Activated CD8-positive, alpha-beta memory T cell treated with anti-CD3 and anti-CD28 coated beads for 4 hours (primary cell): ENCODE data around the gene FAIM2.

Source experiments
- DNase-seq, 2 donors: peaks; one replicate each; pipeline ENCODE4 v3.0.0-alpha.2; 2020; ENCODE audit warnings: low read depth in 2 of 2

FAIM2 gene

DNA sequence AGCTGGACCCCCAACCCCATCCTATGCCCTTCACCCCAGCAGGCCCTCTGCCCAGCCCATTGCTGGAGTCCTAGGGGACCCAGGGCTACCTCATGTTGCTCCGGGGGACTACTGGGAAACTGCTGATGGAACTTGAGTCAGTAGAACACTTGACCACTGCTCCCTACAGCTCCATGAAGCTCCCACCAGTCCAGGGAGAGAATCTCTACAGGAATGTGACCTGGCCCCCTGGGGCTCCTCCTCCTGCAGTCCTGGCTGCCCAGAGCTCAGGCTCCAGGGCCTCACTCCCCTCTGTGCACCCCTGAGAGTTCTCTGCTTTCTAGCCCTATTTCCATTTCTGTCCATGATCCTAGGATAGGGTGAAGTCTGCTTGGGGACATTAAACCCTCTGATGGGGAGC lies 36.0 kb upstream of the FAIM2 start:
- no peak for DNase-seq

DNA sequence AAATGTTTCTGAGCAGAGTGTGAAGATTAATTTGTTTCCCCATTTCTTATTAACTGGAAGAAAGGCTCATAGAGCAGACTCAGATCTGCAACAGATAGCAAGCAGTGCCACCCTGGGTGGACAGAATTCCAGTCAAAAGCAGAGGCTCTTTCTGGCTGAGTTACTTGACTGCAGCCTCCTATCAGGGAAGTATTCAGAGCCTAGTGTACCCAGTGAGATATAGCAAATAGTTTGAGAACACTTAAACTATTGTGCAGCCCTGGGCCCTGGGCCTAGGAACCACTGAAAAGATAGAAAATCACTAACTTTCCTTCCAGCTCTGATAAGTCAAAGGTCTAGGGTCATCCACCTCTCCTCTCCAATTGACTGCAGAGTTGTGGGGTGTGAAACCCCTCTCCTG lies 35.6 kb upstream of the FAIM2 start:
- no peak for DNase-seq

DNA sequence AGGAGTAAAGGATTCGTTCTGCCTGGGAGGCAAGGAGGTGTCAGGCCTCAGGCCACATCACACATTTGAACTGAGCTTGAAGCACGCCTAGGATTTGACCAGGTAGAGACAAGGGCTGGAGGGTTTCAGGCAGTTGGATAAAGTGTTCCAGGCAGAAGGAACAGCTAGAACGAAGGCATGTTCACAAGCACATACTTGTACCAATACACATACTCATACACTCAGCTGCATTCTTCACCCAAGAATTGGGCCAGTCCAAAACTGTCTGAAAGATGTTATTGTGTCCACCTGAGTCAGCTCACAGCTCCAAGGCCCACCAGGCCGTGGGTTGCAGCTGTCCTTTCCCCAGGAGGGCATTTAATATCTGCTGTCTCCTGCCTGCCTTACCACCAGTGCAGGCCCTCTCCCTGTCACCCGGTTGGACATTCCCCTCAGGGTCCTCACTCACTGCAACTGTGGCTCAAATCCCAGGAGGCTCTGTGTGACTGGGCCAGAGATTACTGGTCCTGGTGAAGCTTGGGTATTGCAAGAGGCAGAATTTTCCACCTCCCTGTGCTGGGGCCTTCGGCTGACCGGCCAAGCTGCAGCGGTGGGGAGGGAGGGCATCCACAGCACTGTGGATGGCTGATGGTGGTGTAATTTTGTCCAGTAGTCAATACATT lies 34.1 kb upstream of the FAIM2 start:
- no peak for DNase-seq

DNA sequence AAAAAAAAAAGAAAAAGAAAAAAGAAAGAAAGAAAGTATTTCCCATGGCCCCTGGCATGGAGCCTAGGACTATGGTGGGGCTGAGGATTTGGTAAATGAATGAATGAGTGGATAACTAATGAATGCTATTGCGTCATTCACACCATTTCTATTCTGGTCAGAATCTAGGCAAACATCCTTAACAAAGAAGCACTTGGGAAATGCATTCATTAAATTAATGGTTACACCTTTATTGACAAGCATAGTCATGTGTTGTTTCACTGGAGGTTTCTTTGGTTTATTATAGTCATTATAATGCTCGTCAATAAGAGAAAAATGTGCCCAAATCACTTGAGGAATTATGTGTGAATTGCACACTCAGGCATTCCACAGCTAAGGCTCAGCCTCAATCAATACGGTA lies 33.2 kb upstream of the FAIM2 start:
- DNase-seq: no peak

DNA sequence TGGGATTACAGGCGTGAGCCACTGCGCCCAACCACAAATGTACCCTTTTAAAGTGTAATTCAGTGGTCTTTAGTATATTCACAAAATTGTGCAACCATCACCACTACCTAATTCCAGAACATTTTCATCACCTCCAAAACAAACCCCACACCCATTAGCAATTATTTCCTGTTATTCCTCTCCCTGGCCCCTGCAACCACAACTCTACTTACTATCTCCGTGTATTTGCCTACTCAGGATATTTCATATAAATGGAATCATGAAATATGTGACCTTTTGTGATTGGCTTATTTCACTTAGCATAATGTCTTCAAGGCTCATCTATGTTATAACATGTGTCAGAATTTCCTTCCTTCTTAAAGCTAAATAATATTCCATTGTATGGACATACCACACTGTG lies 30.8 kb upstream of the FAIM2 start:
- DNase-seq: no peak

DNA sequence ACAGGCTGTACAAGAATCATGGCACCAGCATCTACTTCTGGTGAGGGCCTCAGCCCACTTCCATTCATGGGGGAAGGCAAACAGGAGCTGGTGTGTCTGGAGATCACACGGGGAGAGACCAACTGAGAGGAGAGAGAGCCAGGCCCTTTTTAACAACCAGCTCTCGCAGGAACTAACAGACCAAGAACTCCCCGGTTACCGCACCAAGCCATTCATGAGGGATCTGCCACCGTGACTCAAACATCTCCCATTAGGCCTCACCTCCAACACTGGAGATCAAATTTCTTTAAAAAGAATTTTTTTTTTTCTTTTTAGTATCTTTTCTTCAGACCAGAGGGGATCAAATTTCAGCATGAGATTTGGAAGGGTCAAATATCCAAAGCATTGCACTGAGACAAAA lies 30.1 kb upstream of the FAIM2 start:
- DNase-seq: no peak

DNA sequence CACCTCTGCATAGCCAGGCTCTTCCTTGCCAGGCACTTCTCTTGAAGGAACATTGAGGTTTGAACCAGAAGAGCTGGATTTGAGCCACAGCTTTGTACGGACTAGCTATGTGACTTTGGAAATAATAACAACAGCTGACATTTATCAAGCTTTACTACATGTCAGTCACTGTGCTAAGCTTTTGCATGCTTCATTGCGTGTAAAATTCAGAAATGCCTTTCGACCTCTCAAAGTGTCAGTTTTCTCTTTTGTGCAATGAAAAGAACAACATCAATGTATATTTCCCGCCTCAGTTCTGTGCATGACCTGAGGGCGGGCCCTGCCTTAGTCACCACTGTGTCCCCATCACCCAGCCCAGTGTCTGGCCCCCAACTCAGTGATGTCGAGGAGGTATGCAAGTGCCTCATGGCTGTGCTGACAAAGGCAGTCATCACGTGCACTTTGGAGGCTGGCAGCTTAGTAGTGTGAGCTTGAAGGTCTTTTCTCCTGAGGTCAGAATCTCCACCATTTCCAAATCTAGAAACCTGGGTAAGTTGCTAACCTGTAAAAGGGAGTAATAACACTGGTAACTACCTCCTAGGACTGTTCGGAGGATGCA lies 28.9 kb upstream of the FAIM2 start:
- DNase-seq: no peak

DNA sequence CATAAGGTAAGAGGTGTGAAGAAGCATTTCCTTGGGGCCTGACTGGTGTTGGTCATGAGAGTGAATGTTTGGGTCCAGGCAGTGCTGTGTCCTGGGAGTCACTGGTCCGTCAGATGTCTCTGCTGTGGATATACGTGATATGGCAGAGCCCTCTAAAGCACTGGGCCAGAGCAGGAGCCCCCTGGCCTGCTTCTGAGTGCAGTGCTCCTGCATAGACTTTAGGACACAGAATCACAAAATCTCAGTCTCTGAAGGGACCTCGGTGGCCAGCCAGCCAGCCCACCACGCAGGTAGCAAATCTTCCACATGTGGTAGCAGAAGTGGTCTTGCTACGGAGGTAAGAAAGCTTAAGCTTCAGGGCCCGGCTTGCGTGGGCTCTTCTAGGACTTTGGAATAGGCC lies 28.3 kb upstream of the FAIM2 start:
- DNase-seq: no peak

DNA sequence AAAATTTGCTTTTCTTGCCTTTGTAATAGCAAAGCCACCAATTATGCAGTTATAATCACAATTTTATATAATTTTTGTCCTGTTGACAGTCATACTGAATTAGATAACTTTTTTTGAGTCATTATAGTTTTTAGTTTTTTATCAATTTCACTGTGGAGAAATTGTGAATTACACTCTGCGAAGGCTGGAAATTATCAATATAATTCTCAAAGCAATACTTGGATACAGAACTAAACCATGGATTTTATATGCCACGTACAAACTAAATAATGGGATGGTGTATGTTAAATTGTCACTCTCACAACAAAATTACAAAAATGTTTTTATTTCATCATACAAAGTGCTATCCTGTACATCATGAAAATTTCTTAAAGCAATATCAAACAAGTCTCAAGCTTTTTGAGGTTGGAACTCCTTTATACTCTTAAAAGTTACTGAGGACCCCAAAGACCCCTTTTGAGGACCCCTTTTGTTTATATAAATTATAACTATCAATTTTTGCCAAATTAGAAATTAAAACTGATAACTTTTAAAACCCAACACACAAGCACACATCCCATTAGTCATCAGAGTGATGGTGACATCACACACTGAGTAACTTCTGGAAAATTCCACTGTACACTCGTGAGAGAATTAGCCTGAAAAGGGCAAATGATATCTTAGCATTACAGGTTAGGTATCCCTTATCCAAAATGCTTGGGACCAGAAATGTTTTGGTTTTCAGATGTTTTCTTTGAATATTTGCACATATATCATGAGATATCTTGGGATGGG lies 27.0 kb upstream of the FAIM2 start:
- no peak for DNase-seq

DNA sequence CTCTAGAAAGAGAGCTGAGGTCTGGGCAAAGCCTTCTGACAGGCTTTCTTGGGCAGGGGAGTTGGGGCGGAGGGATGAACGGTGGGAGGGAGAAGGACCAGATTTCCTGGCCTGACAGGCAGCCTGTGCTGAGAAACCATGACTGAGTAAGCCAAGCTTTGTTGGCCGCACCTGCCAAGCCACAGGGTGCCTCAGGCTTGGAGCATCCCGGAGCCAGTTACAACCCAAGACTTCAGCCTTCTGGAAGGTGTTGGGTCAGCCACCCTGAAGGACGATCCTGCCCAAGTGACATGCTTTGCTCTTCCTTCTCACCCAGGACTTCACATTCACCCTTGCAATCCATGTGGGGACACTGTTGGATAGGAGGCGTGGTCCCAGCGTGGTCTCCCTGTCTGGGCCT lies 25.9 kb upstream of the FAIM2 start:
- DNase-seq: no peak

DNA sequence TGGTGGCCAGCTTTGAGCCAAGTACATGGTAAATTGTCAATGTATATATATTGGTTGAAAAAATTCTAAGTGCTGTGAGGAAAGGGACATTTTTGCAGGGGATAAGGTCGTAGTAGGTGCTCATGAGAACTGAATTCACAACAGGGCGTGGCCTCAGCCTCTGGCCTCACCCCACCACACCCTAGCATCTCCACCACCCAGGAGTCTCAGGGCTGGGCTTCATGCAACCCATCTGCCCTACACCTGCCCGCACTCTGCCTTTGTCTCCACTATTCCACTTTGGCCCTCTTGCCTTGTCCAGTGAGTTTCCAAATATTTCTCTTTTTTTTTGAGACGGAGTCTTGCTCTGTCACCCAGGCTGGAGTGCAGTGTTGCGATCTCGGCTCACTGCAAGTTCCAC lies 24.8 kb upstream of the FAIM2 start:
- DNase-seq: no peak

DNA sequence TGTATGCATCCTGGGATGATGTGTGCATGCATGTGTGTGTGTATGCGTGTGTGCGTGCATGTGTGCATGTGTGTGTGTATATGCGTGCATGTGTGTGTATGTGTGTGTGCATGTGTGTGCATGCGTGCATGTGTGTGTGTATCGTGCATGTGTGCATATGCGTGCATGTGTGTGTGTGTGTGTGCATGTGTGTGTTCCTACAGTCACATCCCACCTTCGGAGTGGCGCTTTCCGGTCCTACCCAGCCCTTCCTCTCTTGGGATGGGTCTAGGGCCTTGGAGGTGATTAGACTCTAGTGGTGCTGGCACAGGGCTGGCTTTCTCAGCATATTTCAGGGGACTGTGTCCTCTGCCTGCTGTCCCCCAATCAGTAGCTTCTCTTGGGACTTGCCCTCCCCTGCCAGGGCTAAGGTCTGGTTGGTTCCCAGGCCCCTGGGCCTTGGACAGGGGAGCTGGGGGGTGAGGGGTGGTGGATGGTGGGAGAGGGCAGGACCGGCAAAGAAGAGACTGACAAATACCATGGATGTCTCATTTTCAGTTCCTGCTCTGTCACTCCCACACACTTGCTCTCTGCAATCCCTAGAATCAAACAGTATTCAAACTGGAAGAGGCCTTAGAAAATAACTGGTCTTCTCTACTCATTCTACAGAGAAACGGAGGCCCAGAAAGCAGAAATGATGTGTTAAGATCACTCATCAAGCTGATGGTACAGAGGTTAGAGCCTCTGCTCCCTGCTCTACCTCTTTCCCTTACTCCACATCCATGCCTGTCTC lies 21.9 kb upstream of the FAIM2 start:
- DNase-seq: no peak

DNA sequence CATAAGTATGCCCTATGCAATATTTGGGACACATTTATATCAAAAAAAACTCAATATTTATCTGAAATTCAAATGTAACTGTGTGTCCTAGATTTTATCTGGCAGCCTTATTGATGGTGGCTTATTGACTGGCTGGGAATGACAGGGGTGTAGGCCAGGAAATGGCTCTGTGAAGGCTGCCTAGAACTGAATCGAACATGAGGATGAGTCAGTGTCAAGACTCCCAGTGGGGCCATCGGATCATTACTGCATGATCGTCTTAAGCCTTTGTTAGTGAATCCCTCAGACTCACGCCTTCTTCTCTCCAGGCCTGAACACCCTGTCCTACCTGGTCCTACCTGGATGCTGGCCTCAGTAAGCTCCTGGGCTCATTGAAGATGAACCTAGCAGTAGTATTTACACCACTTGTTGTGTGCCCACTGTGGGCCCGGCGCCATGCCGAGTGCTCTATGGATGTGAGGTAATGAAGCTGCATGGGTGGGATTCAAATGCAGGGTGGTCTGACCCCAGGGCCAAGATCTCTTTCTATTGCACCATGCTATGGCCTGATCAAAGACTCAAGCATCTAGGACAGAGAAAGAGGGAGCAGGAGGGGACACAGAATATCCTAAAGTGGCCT lies 21.0 kb upstream of the FAIM2 start:
- DNase-seq: no peak

DNA sequence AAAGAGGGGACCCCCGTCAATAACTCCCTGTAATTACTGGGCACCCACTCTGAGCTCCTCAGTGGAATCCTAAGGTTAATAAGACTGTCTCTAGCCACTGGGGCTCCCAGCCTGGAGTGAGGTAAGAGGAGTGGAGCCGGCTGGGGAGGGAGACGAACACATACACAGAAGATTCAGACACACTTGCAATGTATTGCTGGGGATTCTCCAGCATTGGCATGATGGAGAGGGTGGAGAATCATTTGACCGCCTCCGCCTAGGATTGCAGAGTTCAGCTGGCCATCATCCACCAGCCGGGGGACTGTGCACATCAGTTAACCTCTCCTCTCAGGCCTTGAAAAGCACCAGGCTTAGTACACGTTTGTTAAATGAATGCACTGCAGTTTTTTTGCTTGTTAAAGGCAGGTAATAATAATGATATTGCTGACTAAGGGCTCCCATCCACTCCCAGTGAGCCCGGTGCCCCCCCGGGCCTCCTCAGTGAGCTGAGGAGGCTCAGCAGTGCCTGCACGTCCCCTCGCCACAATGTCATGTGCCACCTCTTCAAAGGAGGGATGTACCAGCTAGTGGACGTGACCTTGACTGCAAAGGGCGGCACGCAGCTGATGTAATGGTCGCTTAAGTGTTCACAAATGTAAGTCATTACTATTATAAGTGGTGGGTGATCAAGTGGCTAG lies 20.3 kb upstream of the FAIM2 start:
- DNase-seq: no peak

DNA sequence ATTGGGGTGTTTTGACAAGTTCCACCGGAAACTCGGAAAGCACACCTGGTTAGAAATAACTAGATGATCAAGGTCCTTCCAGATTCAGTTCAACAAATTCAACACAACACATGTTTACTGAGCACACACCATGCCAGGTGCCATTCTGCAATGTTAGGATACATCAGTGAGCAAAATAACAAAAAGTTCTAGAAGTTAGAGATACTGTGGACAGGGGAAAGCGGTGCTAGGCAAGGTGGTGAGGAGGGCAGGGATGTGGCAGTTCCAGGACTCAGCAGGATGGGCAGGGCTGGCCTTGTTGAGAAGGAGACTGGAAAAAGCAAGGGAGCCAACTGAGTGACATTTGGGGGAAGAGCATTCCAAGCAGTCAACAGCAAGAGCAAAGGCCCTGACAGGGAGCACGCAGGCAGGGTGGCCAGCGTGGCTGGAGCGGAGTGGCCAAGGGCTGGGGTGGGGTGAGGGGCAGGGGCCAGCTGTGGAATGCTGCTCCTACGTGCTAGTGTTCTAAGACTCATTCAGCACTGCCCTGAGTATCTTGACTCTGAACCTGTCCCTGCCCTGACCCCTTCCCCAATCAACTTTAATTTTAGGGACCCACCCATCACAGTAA lies 19.4 kb upstream of the FAIM2 start:
- no peak for DNase-seq

DNA sequence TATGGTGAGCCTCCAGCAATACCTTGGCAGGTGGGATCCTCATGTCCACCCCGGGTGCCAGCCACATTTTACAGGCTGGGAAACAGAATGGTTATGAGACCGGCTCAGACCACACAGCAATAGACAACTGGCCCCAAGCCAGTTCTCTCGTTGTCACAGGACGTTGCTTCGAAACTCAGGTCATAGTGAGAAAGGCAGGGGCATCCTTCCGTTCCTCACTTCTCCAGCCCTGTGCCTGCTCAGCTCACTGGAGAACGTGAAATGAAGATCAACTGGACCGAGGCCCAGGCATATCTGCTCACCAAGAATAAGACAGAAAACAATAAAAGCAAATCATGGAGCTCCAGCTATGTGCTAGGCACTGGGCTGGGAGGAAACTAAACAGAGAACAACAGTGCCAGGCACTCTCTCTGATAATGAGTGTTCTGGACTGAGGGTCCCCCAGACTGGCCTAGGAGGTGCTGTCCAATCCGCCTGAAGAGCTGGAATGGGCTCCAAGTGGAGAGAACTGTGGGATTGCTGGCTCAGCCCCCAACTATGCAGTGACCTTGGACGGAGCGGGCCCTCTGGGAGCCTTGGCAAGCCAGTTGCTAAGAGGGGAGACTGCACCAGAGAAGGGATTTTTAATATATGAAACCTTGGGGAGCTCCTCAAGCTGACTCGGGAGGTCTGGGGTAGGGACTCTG lies 18.8 kb upstream of the FAIM2 start:
- DNase-seq: no peak

DNA sequence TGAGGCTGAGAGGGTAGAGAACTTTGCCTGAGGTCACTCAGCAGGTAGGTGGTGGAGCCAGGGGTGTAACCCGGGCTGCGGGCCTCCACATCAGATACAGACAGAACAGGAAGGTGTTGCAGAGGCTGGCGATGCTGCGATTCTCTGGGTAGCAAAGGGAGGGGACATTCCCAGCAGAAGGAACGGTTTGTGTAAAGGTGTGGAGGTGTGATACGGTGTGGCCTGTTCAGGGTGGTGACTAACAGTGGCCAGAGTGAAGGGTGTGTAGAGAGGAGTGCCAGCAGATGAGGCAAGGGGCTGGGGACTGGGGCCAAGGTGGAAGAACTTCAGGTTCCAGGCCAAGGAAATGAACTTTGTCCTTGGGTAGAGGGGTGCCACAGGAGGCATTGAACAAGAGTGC lies 18.2 kb upstream of the FAIM2 start:
- no peak for DNase-seq

DNA sequence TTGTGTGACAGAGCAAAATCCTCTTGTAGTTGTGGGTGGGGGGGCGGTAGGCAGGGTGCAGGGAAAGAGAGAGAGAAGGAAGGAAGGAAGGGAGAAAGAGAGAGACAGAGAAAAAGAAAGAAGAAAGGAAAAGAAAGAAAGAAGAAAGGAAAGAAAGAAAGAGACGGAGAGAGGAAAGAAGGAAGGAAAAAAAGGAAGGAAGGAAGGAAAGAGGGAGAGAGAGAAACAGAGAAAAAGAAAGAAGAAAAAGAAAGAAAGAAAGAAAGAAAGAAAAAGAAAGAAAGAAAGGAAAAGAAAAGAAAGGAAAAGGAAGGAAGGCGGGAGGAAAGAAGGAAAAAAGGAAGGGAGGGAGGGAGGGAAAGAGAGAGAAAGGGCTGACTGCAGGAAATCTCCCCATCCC lies 17.6 kb upstream of the FAIM2 start:
- no peak for DNase-seq

DNA sequence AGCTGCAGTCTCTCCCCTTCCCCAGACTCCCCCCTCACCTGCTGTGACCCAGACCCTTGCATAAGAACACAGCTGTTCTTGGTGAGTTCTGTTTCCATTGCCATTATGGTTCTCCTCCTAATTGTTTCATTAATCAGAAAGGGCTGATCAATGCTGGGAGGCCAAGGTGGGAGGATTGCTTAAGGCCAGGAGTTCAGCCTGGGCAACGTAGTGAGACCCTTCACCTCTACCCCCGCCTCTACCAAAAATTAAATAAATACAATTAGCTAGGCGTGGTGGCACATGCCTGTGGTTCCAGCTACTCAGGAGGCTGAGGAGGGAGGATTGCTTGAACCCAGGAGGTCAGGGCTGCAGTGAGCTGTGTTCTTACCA lies 17.2 kb upstream of the FAIM2 start:
- no peak for DNase-seq

DNA sequence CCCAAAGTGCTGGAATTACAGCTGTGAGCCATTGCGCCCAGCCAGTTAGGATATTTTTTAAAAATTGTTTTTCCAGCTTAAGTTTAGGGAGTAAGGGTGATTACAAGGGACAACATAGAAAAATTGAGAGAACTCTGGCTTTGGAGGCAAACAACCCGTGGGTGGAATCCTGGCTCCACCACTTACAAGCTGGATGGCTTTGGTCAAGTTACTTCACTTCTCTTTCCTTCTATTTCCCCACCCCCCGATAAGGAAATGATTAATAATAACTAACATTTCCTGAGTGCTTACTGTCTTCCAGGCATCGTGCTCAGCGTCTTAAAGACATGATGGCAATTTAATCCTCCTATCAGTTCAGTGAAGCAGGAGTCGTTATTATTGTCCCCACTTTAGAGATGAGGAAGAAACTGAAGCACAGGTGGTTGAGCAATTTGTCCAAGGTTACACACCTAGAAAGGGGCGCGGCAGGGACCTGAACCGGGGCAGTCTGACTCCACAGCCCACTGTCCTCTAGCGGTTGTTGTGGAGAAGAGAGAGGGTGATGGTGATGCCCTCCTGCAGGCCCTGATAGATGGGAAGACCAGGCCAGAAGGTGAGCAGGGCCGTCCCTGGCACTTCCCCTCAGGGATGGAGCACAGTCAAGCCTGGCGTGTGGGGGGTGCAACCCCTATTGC lies 16.7 kb upstream of the FAIM2 start:
- DNase-seq: no peak
